Activated CD4-positive, alpha-beta T cell treated with anti-CD3 and anti-CD28 coated beads, Interleukin-2, amount 10 ng/mL, durations not matched to agents 7 days and 5 days (primary cell): ENCODE data around the gene MRPL49. TPM values are rescaled to one million over a fixed set of nuclear protein-coding genes. Genes with fewer than 3 reads are reported as not detected.
"Not testable (repeated sequence)": the region's sequence is repeated elsewhere in the genome, so short reads cannot be mapped to it uniquely, and the experiment has no call there.

Source experiments
- CTCF ChIA-PET: fragments of 350-600 bp; sonication (Branson Sonifier 250); formaldehyde crosslinking; loops from one replicate; lab custom pipeline; 2021; ENCODE audit warnings: antibody characterized with exemption; lab: Charles Lee
- POLR2A ChIA-PET: fragments of 350-600 bp; sonication (Branson Sonifier 250); formaldehyde crosslinking; loops from one replicate; lab custom pipeline; 2021; ENCODE audit warnings: antibody characterized with exemption; lab: Charles Lee
- DNase-seq: peaks from one replicate; pipeline ENCODE4 v3.0.0-alpha.2; 2020
- H3K27ac Mint-ChIP-seq: one replicate; pipeline ENCODE4 v1.8.0; 2021; ENCODE audit warnings: mild to moderate bottlenecking, moderate library complexity, mixed read lengths
- H3K27me3 Mint-ChIP-seq: one replicate; pipeline ENCODE4 v1.8.0; 2021; ENCODE audit warnings: mixed read lengths
- H3K36me3 Mint-ChIP-seq: one replicate; pipeline ENCODE4 v1.8.0; 2021; ENCODE audit warnings: low read depth, mixed read lengths
- H3K4me1 Mint-ChIP-seq: one replicate; pipeline ENCODE4 v1.8.0; 2021; ENCODE audit warnings: mixed read lengths
- H3K4me3 Mint-ChIP-seq: one replicate; pipeline ENCODE4 v1.8.0; 2021; ENCODE audit warnings: mild to moderate bottlenecking, moderate library complexity, mixed read lengths
- H3K9me3 Mint-ChIP-seq: one replicate; pipeline ENCODE4 v1.8.0; 2021; ENCODE audit warnings: mixed read lengths
- total RNA-seq, 2 experiments: library from RNA; stranded (reverse); gene quantifications; one replicate each; pipeline ENCODE4 v1.2.3, GENCODE V29; 2021

The MRPL49 gene
- total RNA-seq, 2 experiments from 2014 or later, result 49.5 to 55.4 TPM

- DNase-seq, H3K36me3 Mint-ChIP-seq, H3K4me3 Mint-ChIP-seq, H3K9me3 Mint-ChIP-seq, H3K27ac Mint-ChIP-seq, POLR2A ChIA-PET, CTCF ChIA-PET: not testable (repeated sequence)
- H3K4me1 Mint-ChIP-seq, result peaks cover 18% of the 10 kb centered on the region
- H3K27me3 Mint-ChIP-seq, result peaks cover 25% of the 10 kb centered on the region
Observed at GRCh38 chr11:65150131-65150508, 28.0 kb downstream of the MRPL49 start.

GRCh38 chr11:65150509-65151299 is 28.6 kb downstream of the MRPL49 start:
- DNase-seq, result no peak
- Mint-ChIP-seq H3K9me3 (no peaks in the 10 kb centered on the region), H3K27me3 (peaks cover 19% of the 10 kb centered on the region), H3K27ac (no peak overlapping the region), H3K4me3 (no peak overlapping the region), H3K36me3 (no peaks in the 10 kb centered on the region), H3K4me1 (peaks cover 18% of the 10 kb centered on the region)
- ChIA-PET CTCF (no interaction called here), POLR2A (no interaction called here)

GRCh38 chr11:65151331-65151899 is 29.3 kb downstream of the MRPL49 start:
- Mint-ChIP-seq H3K27ac (no peak overlapping the region), H3K4me1 (peaks cover 18% of the 10 kb centered on the region), H3K27me3 (peaks cover 13% of the 10 kb centered on the region), H3K9me3 (no peaks in the 10 kb centered on the region), H3K36me3 (no peaks in the 10 kb centered on the region), H3K4me3 (no peak overlapping the region)
- CTCF ChIA-PET, result no interaction called here
- POLR2A ChIA-PET, result no interaction called here
- no peak for DNase-seq

- Mint-ChIP-seq H3K36me3 (no peaks in the 10 kb centered on the region), H3K27me3 (peaks cover 13% of the 10 kb centered on the region), H3K9me3 (no peaks in the 10 kb centered on the region), H3K4me3 (no peak overlapping the region), H3K27ac (no peak overlapping the region), H3K4me1 (peaks cover 21% of the 10 kb centered on the region)
- CTCF ChIA-PET, result interaction anchor here (0.6 kb wide), 1 partner anchor 298 kb away, joined by 3 read pairs; no protein-coding TSS in a partner anchor
- no peak for DNase-seq
- POLR2A ChIA-PET, result no interaction called here
Observed at GRCh38 chr11:65152122-65152521, 30.0 kb downstream of the MRPL49 start.

- Mint-ChIP-seq H3K36me3 (no peaks in the 10 kb centered on the region), H3K9me3 (no peaks in the 10 kb centered on the region), H3K27ac (no peak overlapping the region), H3K4me1 (peaks cover 20% of the 10 kb centered on the region), H3K4me3 (no peak overlapping the region), H3K27me3 (peaks cover 19% of the 10 kb centered on the region)
- no peak for DNase-seq
- CTCF ChIA-PET, result no interaction called here
- POLR2A ChIA-PET, result no interaction called here
Observed at GRCh38 chr11:65156256-65156655, 34.1 kb downstream of the MRPL49 start.

GRCh38 chr11:65156926-65157325 is 34.8 kb downstream of the MRPL49 start:
- Mint-ChIP-seq H3K4me1 (peaks cover 17% of the 10 kb centered on the region), H3K4me3 (no peak overlapping the region), H3K9me3 (no peaks in the 10 kb centered on the region), H3K27me3 (peaks cover 19% of the 10 kb centered on the region), H3K36me3 (no peaks in the 10 kb centered on the region), H3K27ac (no peak overlapping the region)
- ChIA-PET POLR2A (no interaction called here), CTCF (interaction anchor here (0.5 kb wide), 1 partner anchor 21 kb away, joined by 3 read pairs; no protein-coding TSS in a partner anchor)
- DNase-seq, result no peak

GRCh38 chr11:65157336-65157735 is 35.2 kb downstream of the MRPL49 start:
- ChIA-PET CTCF (interaction anchor here (0.5 kb wide), 1 partner anchor 21 kb away, joined by 3 read pairs; no protein-coding TSS in a partner anchor), POLR2A (no interaction called here)
- peaks cover 13% of the 10 kb centered on the region for H3K4me1 Mint-ChIP-seq
- H3K4me3 Mint-ChIP-seq, result no peak overlapping the region
- DNase-seq, result no peak
- peaks cover 19% of the 10 kb centered on the region for H3K27me3 Mint-ChIP-seq
- H3K9me3 Mint-ChIP-seq, result no peaks in the 10 kb centered on the region
- no peak overlapping the region for H3K27ac Mint-ChIP-seq
- no peaks in the 10 kb centered on the region for H3K36me3 Mint-ChIP-seq

GRCh38 chr11:65159012-65159411 is 36.9 kb downstream of the MRPL49 start:
- H3K4me3 Mint-ChIP-seq, result no peak overlapping the region
- ChIA-PET CTCF (no interaction called here), POLR2A (no interaction called here)
- no peak for DNase-seq
- no peak overlapping the region for H3K27ac Mint-ChIP-seq
- H3K4me1 Mint-ChIP-seq, result peaks cover 9% of the 10 kb centered on the region
- H3K9me3 Mint-ChIP-seq, result no peaks in the 10 kb centered on the region
- no peaks in the 10 kb centered on the region for H3K36me3 Mint-ChIP-seq
- H3K27me3 Mint-ChIP-seq, result peaks cover 10% of the 10 kb centered on the region

- H3K9me3 Mint-ChIP-seq, result no peaks in the 10 kb centered on the region
- no peaks in the 10 kb centered on the region for H3K36me3 Mint-ChIP-seq
- H3K4me1 Mint-ChIP-seq, result peaks cover 9% of the 10 kb centered on the region
- DNase-seq, result no peak
- peaks cover 10% of the 10 kb centered on the region for H3K27me3 Mint-ChIP-seq
- no peak overlapping the region for H3K27ac Mint-ChIP-seq
- POLR2A ChIA-PET, result no interaction called here
- CTCF ChIA-PET, result interaction anchor here (2.4 kb wide), 1 partner anchor 21 kb away, joined by 6 read pairs; the partner anchor contains the start of gene CAPN1
- no peak overlapping the region for H3K4me3 Mint-ChIP-seq
Observed at GRCh38 chr11:65160643-65161042, 38.5 kb downstream of the MRPL49 start.

GRCh38 chr11:65163684-65164083 is 41.6 kb downstream of the MRPL49 start:
- Mint-ChIP-seq H3K9me3 (no peaks in the 10 kb centered on the region), H3K4me1 (peaks cover 3% of the 10 kb centered on the region), H3K36me3 (no peaks in the 10 kb centered on the region), H3K27me3 (peaks cover 8% of the 10 kb centered on the region), H3K27ac (no peak overlapping the region), H3K4me3 (no peak overlapping the region)
- POLR2A ChIA-PET, result no interaction called here
- CTCF ChIA-PET, result interaction anchor here (1.6 kb wide), 1 partner anchor 28 kb away, joined by 7 read pairs; no protein-coding TSS in a partner anchor
- DNase-seq, result no peak

- DNase-seq, result no peak
- peaks cover 12% of the 10 kb centered on the region for H3K4me1 Mint-ChIP-seq
- H3K4me3 Mint-ChIP-seq, result no peak overlapping the region
- POLR2A ChIA-PET, result no interaction called here
- no peak overlapping the region for H3K27ac Mint-ChIP-seq
- CTCF ChIA-PET, result interaction anchor here (0.8 kb wide), 1 partner anchor 16 kb away, joined by 3 read pairs; the partner anchor contains the start of gene CAPN1
- no peaks in the 10 kb centered on the region for H3K9me3 Mint-ChIP-seq
- no peaks in the 10 kb centered on the region for H3K27me3 Mint-ChIP-seq
- H3K36me3 Mint-ChIP-seq, result no peaks in the 10 kb centered on the region
Observed at GRCh38 chr11:65165410-65166317, 43.5 kb downstream of the MRPL49 start.

GRCh38 chr11:65166893-65167292 is 44.8 kb downstream of the MRPL49 start:
- DNase-seq, result no peak
- H3K27me3 Mint-ChIP-seq, result no peaks in the 10 kb centered on the region
- no peaks in the 10 kb centered on the region for H3K9me3 Mint-ChIP-seq
- peaks cover 12% of the 10 kb centered on the region for H3K4me1 Mint-ChIP-seq
- ChIA-PET POLR2A (no interaction called here), CTCF (no interaction called here)
- no peak overlapping the region for H3K4me3 Mint-ChIP-seq
- no peak overlapping the region for H3K27ac Mint-ChIP-seq
- no peaks in the 10 kb centered on the region for H3K36me3 Mint-ChIP-seq
